GM10248 (cell line): ENCODE measurements around the gene MMS19.
"Not testable (repeated sequence)": the region's sequence is repeated elsewhere in the genome, so short reads cannot be mapped to it uniquely, and the experiment has no call there.

Experiments
- CTCF ChIA-PET: fragments of 300-600 bp; sonication (Branson Sonifier 250); formaldehyde crosslinking; extraction: SDS; loops from one replicate; lab custom pipeline; 2021; ENCODE audit warnings: antibody characterized with exemption; lab: Yijun Ruan, JAX
- POLR2A ChIA-PET: fragments of 350-650 bp; sonication (Branson Sonifier 250); formaldehyde crosslinking; extraction: SDS; loops from one replicate; lab custom pipeline; 2020; ENCODE audit warnings: antibody characterized with exemption; lab: Yijun Ruan, JAX
- DNase-seq: peaks from one replicate; pipeline ENCODE4 v3.0.0; 2012; ENCODE audit errors: extremely low spot score
- CTCF ChIP-seq: IDR thresholded peaks from 2 replicates; pipeline ENCODE4 v1.5.1; 2012; ENCODE audit warnings: mild to moderate bottlenecking, low read depth; ENCODE audit errors: extremely low read depth, missing control alignments, control extremely low read depth

Gene MMS19

GRCh38 chr10:97529685-97530465, 31.7 kb upstream of the MMS19 start:
- CTCF ChIA-PET = interaction anchor here (0.7 to 1.1 kb wide), 3 partner anchors 8 to 23 kb away, joined by 3 to 4 read pairs (median 3); no protein-coding TSS in a partner anchor
- no peak for TF ChIP-seq CTCF
- DNase-seq = no peak
- POLR2A ChIA-PET = no interaction called here

GRCh38 chr10:97528876-97529275, 30.7 kb upstream of the MMS19 start:
- CTCF ChIA-PET, DNase-seq, POLR2A ChIA-PET: not testable (repeated sequence)

- TF ChIP-seq CTCF = no peak
- no peak for DNase-seq
- ChIA-PET CTCF (interaction anchor here (1.2 to 1.3 kb wide), 2 partner anchors 8 to 10 kb away, joined by 3 to 4 read pairs; no protein-coding TSS in a partner anchor), POLR2A (interaction anchor here (0.6 kb wide), 1 partner anchor 1947 kb away, joined by 4 read pairs; no protein-coding TSS in a partner anchor)
These were observed 27.5 kb upstream of the MMS19 start for GRCh38 chr10:97525683-97526110.

- POLR2A ChIA-PET = interaction anchor here (0.6 kb wide), 1 partner anchor 1947 kb away, joined by 4 read pairs; no protein-coding TSS in a partner anchor
- DNase-seq = no peak
- CTCF ChIA-PET = interaction anchor here (1.2 kb wide), 1 partner anchor 9 kb away, joined by 4 read pairs; no protein-coding TSS in a partner anchor
- no peak for TF ChIP-seq CTCF
These were observed 26.9 kb upstream of the MMS19 start for GRCh38 chr10:97525086-97525485.

GRCh38 chr10:97522937-97523336, 24.7 kb upstream of the MMS19 start:
- DNase-seq = no peak
- ChIA-PET CTCF (interaction anchor here (1.0 to 3.5 kb wide), 2 partner anchors 10 to 13 kb away, joined by 3 to 25 read pairs; no protein-coding TSS in a partner anchor), POLR2A (no interaction called here)
- TF ChIP-seq CTCF = no peak

- no peak for DNase-seq
- no peak for TF ChIP-seq CTCF
- ChIA-PET POLR2A (interaction anchor here (0.5 kb wide), 1 partner anchor 119 kb away, joined by 3 read pairs; no protein-coding TSS in a partner anchor), CTCF (interaction anchor here (1.0 to 3.5 kb wide), 4 partner anchors 8 to 116 kb away, joined by 3 to 25 read pairs (median 3); no protein-coding TSS in a partner anchor)
These were observed 23.8 kb upstream of the MMS19 start for GRCh38 chr10:97522071-97522470.
